Measurements from ENCODE around the gene FAIM2. TPM values are rescaled to one million over a fixed set of nuclear protein-coding genes. Genes with fewer than 3 reads are reported as not detected.

FAIM2 gene
- total RNA-seq, 1 experiment from 2014 or later: 0.22 TPM

DNA sequence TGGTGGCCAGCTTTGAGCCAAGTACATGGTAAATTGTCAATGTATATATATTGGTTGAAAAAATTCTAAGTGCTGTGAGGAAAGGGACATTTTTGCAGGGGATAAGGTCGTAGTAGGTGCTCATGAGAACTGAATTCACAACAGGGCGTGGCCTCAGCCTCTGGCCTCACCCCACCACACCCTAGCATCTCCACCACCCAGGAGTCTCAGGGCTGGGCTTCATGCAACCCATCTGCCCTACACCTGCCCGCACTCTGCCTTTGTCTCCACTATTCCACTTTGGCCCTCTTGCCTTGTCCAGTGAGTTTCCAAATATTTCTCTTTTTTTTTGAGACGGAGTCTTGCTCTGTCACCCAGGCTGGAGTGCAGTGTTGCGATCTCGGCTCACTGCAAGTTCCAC, 24.8 kb upstream of the FAIM2 start:
- Mint-ChIP-seq H3K4me1 (no peaks in the 10 kb centered on the region), H3K27ac (no peak overlapping the region), H3K9me3 (no peaks in the 10 kb centered on the region), H3K27me3 (ENCODE audit: low read depth) (no peaks in the 10 kb centered on the region; the same call in 1 of the 2 replicates), H3K36me3 (no peaks in the 10 kb centered on the region), H3K4me3 (no peak overlapping the region)
- POLR2A ChIA-PET: no interaction called here
- ATAC-seq: no peak
- no peak for DNase-seq (ENCODE audit: low spot score)
- TF ChIP-seq USF1 (CRISPR knock-in tag; IDR thresholded peaks at IDR 0.05) (no peak), NR2C2 (CRISPR knock-in tag; IDR thresholded peaks at IDR 0.05) (no peak), NR1H2 (CRISPR knock-in tag; IDR thresholded peaks at IDR 0.05) (no peak), SMAD4 (CRISPR knock-in tag; IDR thresholded peaks at IDR 0.05) (no peak), SOX15 (CRISPR knock-in tag; IDR thresholded peaks at IDR 0.05) (no peak), ATF1 (CRISPR knock-in tag; IDR thresholded peaks at IDR 0.05) (no peak), FOXP4 (CRISPR knock-in tag; IDR thresholded peaks at IDR 0.05) (no peak), CTCF (IDR thresholded peaks at IDR 0.05) (no peak), ZNF423 (CRISPR knock-in tag; IDR thresholded peaks at IDR 0.05) (no peak), ZBTB43 (CRISPR knock-in tag; IDR thresholded peaks at IDR 0.05) (no peak), CBFB (CRISPR knock-in tag; IDR thresholded peaks at IDR 0.05; ENCODE audit: low read depth) (no peak), FOXK1 (CRISPR knock-in tag; IDR thresholded peaks at IDR 0.05) (no peak), E2F5 (CRISPR knock-in tag; IDR thresholded peaks at IDR 0.05) (no peak)
- TF ChIP-seq, protein P1, sequence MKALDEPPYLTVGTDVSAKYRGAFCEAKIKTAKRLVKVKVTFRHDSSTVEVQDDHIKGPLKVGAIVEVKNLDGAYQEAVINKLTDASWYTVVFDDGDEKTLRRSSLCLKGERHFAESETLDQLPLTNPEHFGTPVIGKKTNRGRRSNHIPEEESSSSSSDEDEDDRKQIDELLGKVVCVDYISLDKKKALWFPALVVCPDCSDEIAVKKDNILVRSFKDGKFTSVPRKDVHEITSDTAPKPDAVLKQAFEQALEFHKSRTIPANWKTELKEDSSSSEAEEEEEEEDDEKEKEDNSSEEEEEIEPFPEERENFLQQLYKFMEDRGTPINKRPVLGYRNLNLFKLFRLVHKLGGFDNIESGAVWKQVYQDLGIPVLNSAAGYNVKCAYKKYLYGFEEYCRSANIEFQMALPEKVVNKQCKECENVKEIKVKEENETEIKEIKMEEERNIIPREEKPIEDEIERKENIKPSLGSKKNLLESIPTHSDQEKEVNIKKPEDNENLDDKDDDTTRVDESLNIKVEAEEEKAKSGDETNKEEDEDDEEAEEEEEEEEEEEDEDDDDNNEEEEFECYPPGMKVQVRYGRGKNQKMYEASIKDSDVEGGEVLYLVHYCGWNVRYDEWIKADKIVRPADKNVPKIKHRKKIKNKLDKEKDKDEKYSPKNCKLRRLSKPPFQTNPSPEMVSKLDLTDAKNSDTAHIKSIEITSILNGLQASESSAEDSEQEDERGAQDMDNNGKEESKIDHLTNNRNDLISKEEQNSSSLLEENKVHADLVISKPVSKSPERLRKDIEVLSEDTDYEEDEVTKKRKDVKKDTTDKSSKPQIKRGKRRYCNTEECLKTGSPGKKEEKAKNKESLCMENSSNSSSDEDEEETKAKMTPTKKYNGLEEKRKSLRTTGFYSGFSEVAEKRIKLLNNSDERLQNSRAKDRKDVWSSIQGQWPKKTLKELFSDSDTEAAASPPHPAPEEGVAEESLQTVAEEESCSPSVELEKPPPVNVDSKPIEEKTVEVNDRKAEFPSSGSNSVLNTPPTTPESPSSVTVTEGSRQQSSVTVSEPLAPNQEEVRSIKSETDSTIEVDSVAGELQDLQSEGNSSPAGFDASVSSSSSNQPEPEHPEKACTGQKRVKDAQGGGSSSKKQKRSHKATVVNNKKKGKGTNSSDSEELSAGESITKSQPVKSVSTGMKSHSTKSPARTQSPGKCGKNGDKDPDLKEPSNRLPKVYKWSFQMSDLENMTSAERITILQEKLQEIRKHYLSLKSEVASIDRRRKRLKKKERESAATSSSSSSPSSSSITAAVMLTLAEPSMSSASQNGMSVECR (CRISPR knock-in tag; IDR thresholded peaks at IDR 0.05; ENCODE audit: borderline replicate concordance): no peak
- CTCF ChIA-PET: interaction anchor here (0.9 to 2.0 kb wide), 5 partner anchors 17 to 62 kb away, joined by 3 to 11 read pairs (median 9); no protein-coding TSS in a partner anchor
